ENCODE data around the gene MMP13.
"Not testable (repeated sequence)": the region's sequence is repeated elsewhere in the genome, so short reads cannot be mapped to it uniquely, and the experiment has no call there.

MMP13 gene

GRCh38 chr11:102986815-102987214 is 31.3 kb upstream of the MMP13 start:
- Histone ChIP-seq H3K4me3 (ENCODE audit: low read depth in 1 of 2, low read length in 1 of 2) (no peak overlapping the region), H3K36me3 (no peaks in the 10 kb centered on the region), H3K9me3 (no peaks in the 10 kb centered on the region), H3K27ac (no peak overlapping the region), H3K4me1 (ENCODE audit: control insufficient read depth in 1 of 2, insufficient read depth in 1 of 2, low read depth in 1 of 2, low read length in 1 of 2) (no peaks in the 10 kb centered on the region), H3K27me3 (peaks cover 4% of the 10 kb centered on the region)
- TF ChIP-seq CTCF (IDR thresholded peaks at IDR 0.05): no peak

- peaks cover 4% of the 10 kb centered on the region for H3K27me3 ChIP-seq
- H3K4me1 ChIP-seq (ENCODE audit: control insufficient read depth in 1 of 2, insufficient read depth in 1 of 2, low read depth in 1 of 2, low read length in 1 of 2): no peaks in the 10 kb centered on the region
- H3K36me3 ChIP-seq: no peaks in the 10 kb centered on the region
- no peak overlapping the region for H3K27ac ChIP-seq
- H3K4me3 ChIP-seq (ENCODE audit: low read depth in 1 of 2, low read length in 1 of 2): no peak overlapping the region
- no peak for TF ChIP-seq CTCF (IDR thresholded peaks at IDR 0.05)
- H3K9me3 ChIP-seq: no peaks in the 10 kb centered on the region
These were observed 30.3 kb upstream of the MMP13 start for GRCh38 chr11:102985850-102986249.

GRCh38 chr11:102983486-102983885 is 28.0 kb upstream of the MMP13 start:
- Histone ChIP-seq H3K9me3 (no peaks in the 10 kb centered on the region), H3K27ac (no peak overlapping the region), H3K4me1 (ENCODE audit: control insufficient read depth in 1 of 2, insufficient read depth in 1 of 2, low read depth in 1 of 2, low read length in 1 of 2) (no peaks in the 10 kb centered on the region), H3K4me3 (ENCODE audit: low read depth in 1 of 2, low read length in 1 of 2) (no peak overlapping the region), H3K36me3 (no peaks in the 10 kb centered on the region), H3K27me3 (peaks cover 4% of the 10 kb centered on the region)
- no peak for TF ChIP-seq CTCF (IDR thresholded peaks at IDR 0.05)

- Histone ChIP-seq H3K9me3 (no peaks in the 10 kb centered on the region), H3K4me1 (ENCODE audit: control insufficient read depth in 1 of 2, insufficient read depth in 1 of 2, low read depth in 1 of 2, low read length in 1 of 2) (no peaks in the 10 kb centered on the region), H3K27me3 (peaks cover 4% of the 10 kb centered on the region), H3K36me3 (no peaks in the 10 kb centered on the region), H3K27ac (no peak overlapping the region), H3K4me3 (ENCODE audit: low read depth in 1 of 2, low read length in 1 of 2) (no peak overlapping the region)
- no peak for TF ChIP-seq CTCF (IDR thresholded peaks at IDR 0.05)
These were observed 25.9 kb upstream of the MMP13 start for GRCh38 chr11:102981324-102981910.

GRCh38 chr11:102974552-102975280 is 19.2 kb upstream of the MMP13 start:
- H3K9me3 ChIP-seq: no peaks in the 10 kb centered on the region
- H3K27me3 ChIP-seq: peaks cover 7% of the 10 kb centered on the region
- TF ChIP-seq CTCF (IDR thresholded peaks at IDR 0.05): no peak
- H3K4me3 ChIP-seq (ENCODE audit: low read depth in 1 of 2, low read length in 1 of 2): no peak overlapping the region
- no peak overlapping the region for H3K27ac ChIP-seq
- no peaks in the 10 kb centered on the region for H3K36me3 ChIP-seq
- no peaks in the 10 kb centered on the region for H3K4me1 ChIP-seq (ENCODE audit: control insufficient read depth in 1 of 2, insufficient read depth in 1 of 2, low read depth in 1 of 2, low read length in 1 of 2)

GRCh38 chr11:102973698-102974097 is 18.2 kb upstream of the MMP13 start:
- H3K4me3 ChIP-seq (ENCODE audit: low read depth in 1 of 2, low read length in 1 of 2); H3K9me3 ChIP-seq; H3K36me3 ChIP-seq; H3K27ac ChIP-seq; H3K4me1 ChIP-seq (ENCODE audit: control insufficient read depth in 1 of 2, insufficient read depth in 1 of 2, low read depth in 1 of 2, low read length in 1 of 2); H3K27me3 ChIP-seq: not testable (repeated sequence)
